SU-DHL-6 (cell line): ENCODE measurements around the gene PRKD1.

Experiments
- CTCF ChIP-seq: fragments of 200-600 bp; sonication (generic); IDR thresholded peaks from one replicate; pipeline ENCODE4 v1.5.1; 2017; ENCODE audit warnings: antibody characterized with exemption, mild to moderate bottlenecking, low read length, moderate library complexity; ENCODE audit not compliant: insufficient read depth, poor library complexity, severe bottlenecking
- EZH2phosphoT487 ChIP-seq: fragments of 200-600 bp; sonication (generic), shearing (Covaris generic); conservative IDR thresholded peaks from 2 replicates; pipeline ENCODE4 v1.6.1; 2018; ENCODE audit warnings: mild to moderate bottlenecking, antibody characterized with exemption, low read length, moderate library complexity, mixed read lengths

GRCh38 chr14:29892327-29892726 is 35.3 kb downstream of the PRKD1 start:
- no peak for TF ChIP-seq CTCF
- no peak for TF ChIP-seq EZH2phosphoT487
